Esophagus squamous epithelium (tissue), 4 donors: ENCODE data around the gene PRRT1B.

Source experiments
- POLR2A ChIP-seq, 4 donors: fragments of 450-650 bp; IDR thresholded peaks; one replicate each; pipeline ENCODE4 v1.6.1; 2017; ENCODE audit warnings: antibody characterized with exemption in 4 of 4, mild to moderate bottlenecking in 4 of 4, moderate library complexity in 3 of 4
- TF ChIP-seq, protein P1 (sequence below), 6 experiments: fragments of 450-650 bp in 4 of 6; fragments of 200-600 bp in 2 of 6; sonication (generic) in 2 of 6; IDR thresholded peaks; one replicate each; pipeline ENCODE4 v1.5.1; 2016 to 2019; ENCODE audit warnings: antibody characterized with exemption in 6 of 6, mild to moderate bottlenecking in 4 of 6, moderate library complexity in 4 of 6

DNA sequence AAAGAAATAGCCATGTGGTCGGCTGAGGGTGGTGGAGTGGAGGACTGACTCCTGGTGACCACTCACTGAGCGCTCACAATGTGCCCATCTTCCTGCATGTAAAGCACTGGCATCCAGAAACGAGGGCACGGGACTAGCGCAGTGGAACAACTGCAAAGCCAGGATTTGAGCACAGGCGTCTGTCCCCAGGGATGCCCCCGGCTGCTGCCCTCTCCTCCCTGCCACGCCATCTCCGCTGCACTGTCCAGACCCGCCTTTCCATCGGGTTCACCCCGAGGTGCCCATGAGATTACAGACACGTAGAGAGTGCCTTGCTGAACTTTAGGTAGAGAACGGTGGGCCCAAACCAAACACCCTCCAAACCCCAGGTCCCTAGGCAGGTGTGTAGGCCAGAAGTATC, 44.7 kb downstream of the PRRT1B start:
- TF ChIP-seq, protein P1, sequence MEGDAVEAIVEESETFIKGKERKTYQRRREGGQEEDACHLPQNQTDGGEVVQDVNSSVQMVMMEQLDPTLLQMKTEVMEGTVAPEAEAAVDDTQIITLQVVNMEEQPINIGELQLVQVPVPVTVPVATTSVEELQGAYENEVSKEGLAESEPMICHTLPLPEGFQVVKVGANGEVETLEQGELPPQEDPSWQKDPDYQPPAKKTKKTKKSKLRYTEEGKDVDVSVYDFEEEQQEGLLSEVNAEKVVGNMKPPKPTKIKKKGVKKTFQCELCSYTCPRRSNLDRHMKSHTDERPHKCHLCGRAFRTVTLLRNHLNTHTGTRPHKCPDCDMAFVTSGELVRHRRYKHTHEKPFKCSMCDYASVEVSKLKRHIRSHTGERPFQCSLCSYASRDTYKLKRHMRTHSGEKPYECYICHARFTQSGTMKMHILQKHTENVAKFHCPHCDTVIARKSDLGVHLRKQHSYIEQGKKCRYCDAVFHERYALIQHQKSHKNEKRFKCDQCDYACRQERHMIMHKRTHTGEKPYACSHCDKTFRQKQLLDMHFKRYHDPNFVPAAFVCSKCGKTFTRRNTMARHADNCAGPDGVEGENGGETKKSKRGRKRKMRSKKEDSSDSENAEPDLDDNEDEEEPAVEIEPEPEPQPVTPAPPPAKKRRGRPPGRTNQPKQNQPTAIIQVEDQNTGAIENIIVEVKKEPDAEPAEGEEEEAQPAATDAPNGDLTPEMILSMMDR (IDR thresholded peaks at IDR 0.05), result no peak
- TF ChIP-seq POLR2A (IDR thresholded peaks at IDR 0.05), result no peak
